Stimulated activated CD4-positive, alpha-beta T cell treated with anti-CD3 and anti-CD28 coated beads, Interleukin-1b, Interleukin-23, amount 100 ng/mL, for 24 hours (primary cell): ENCODE data around the gene ZNF552.
"Not testable (repeated sequence)": the region's sequence is repeated elsewhere in the genome, so short reads cannot be mapped to it uniquely, and the experiment has no call there.

ENCODE experiments used
- DNase-seq, 4 experiments: peaks; one replicate each; pipeline ENCODE4 v3.0.0-alpha.2; 2020; ENCODE audit warnings: low read depth in 4 of 4, low spot score in 1 of 4

The ZNF552 gene

GRCh38 chr19:57819475-57820148, 4.9 kb upstream of the ZNF552 start:
- DNase-seq, result peak; percentile 44 to 71 (median 51)

- DNase-seq, result no peak
Measured at GRCh38 chr19:57818378-57818777, 3.7 kb upstream of the ZNF552 start.

GRCh38 chr19:57817976-57818375, 3.3 kb upstream of the ZNF552 start:
- no peak for DNase-seq

GRCh38 chr19:57816652-57817051, 1.9 kb upstream of the ZNF552 start:
- DNase-seq, result no peak

GRCh38 chr19:57815247-57816075, 748 bp upstream of the ZNF552 start:
- no peak for DNase-seq

- DNase-seq, result no peak
Measured at GRCh38 chr19:57813919-57814504, 701 bp downstream of the ZNF552 start.

GRCh38 chr19:57812975-57813820, 1.5 kb downstream of the ZNF552 start:
- DNase-seq, result not testable (repeated sequence)

GRCh38 chr19:57812226-57812625, 2.5 kb downstream of the ZNF552 start:
- DNase-seq, result no peak

- not testable (repeated sequence) for DNase-seq
Measured at GRCh38 chr19:57810410-57811295, 4.1 kb downstream of the ZNF552 start.

GRCh38 chr19:57807541-57807940, 7.2 kb downstream of the ZNF552 start:
- no peak for DNase-seq

- DNase-seq, result no peak
Measured at GRCh38 chr19:57803594-57804325, 11.0 kb downstream of the ZNF552 start.

- no peak for DNase-seq
Measured at GRCh38 chr19:57803265-57803593, 11.5 kb downstream of the ZNF552 start.

GRCh38 chr19:57802269-57802668, 12.4 kb downstream of the ZNF552 start:
- no peak for DNase-seq

GRCh38 chr19:57800696-57801095, 14.0 kb downstream of the ZNF552 start:
- DNase-seq, result no peak

- not testable (repeated sequence) for DNase-seq
Measured at GRCh38 chr19:57796580-57796979, 18.1 kb downstream of the ZNF552 start.

- no peak for DNase-seq
Measured at GRCh38 chr19:57789288-57789687, 25.4 kb downstream of the ZNF552 start.

GRCh38 chr19:57788114-57788692, 26.5 kb downstream of the ZNF552 start:
- DNase-seq, result no peak

- DNase-seq, result no peak
Measured at GRCh38 chr19:57786906-57787305, 27.8 kb downstream of the ZNF552 start.

GRCh38 chr19:57786286-57786685, 28.4 kb downstream of the ZNF552 start:
- DNase-seq, result no peak
